Gastroesophageal sphincter (tissue), 4 donors: ENCODE measurements around the gene IL13. TPM values are rescaled to one million over a fixed set of nuclear protein-coding genes. Genes with fewer than 3 reads are reported as not detected.

Experiments used
- ATAC-seq: fragments of 150-250 bp; one replicate; pipeline ENCODE4 v1.9.1; 2016; ENCODE audit warnings: mild to moderate bottlenecking, moderate library complexity
- H3K27ac ChIP-seq, 4 donors: fragments of 200-600 bp; sonication (generic) in 3 of 4; 1 replicate in 3 of 4; 2 replicates in 1 of 4; pipeline ENCODE4 v1.5.1; 2016 to 2019
- H3K27me3 ChIP-seq: fragments of 200-600 bp; sonication (generic); one replicate; pipeline ENCODE4 v1.5.1; 2019
- H3K36me3 ChIP-seq, 2 donors: fragments of 200-600 bp; sonication (generic); one replicate each; pipeline ENCODE4 v1.5.1; 2019; ENCODE audit warnings: control low read depth in 1 of 2
- H3K4me1 ChIP-seq, 3 donors: fragments of 200-600 bp; sonication (generic); 1 replicate in 2 of 3; 2 replicates in 1 of 3; pipeline ENCODE4 v1.5.1; 2016 to 2019; ENCODE audit warnings: control low read depth in 2 of 3
- H3K4me3 ChIP-seq, 2 donors: fragments of 200-600 bp; sonication (generic); one replicate each; pipeline ENCODE4 v1.5.1; 2019; ENCODE audit warnings: mild to moderate bottlenecking in 1 of 2, moderate library complexity in 1 of 2
- H3K9me3 ChIP-seq, 3 donors: fragments of 200-600 bp; sonication (generic); one replicate each; pipeline ENCODE4 v1.5.1; 2017 to 2019; ENCODE audit warnings: control low read depth in 2 of 3
- CTCF ChIP-seq, 4 experiments: fragments of 200-600 bp in 2 of 4; fragments of 450-650 bp in 2 of 4; sonication (generic) in 1 of 4; IDR thresholded peaks; one replicate each; pipeline ENCODE4 v1.5.1; 2017 to 2019; ENCODE audit warnings: antibody characterized with exemption in 4 of 4, mild to moderate bottlenecking in 2 of 4, moderate library complexity in 2 of 4
- EP300 ChIP-seq: sonication (generic); formaldehyde crosslinking; IDR thresholded peaks from one replicate; pipeline ENCODE4 v1.6.1; 2017; ENCODE audit warnings: antibody characterized with exemption, mild to moderate bottlenecking
- POLR2A ChIP-seq, 2 donors: fragments of 450-650 bp; IDR thresholded peaks; one replicate each; pipeline ENCODE4 v1.6.1; 2017; ENCODE audit warnings: antibody characterized with exemption in 2 of 2, mild to moderate bottlenecking in 2 of 2, moderate library complexity in 1 of 2
- POLR2AphosphoS5 ChIP-seq: sonication (generic); formaldehyde crosslinking; IDR thresholded peaks from one replicate; pipeline ENCODE4 v1.6.1; 2017; ENCODE audit warnings: antibody characterized with exemption
- WGBS, 2 donors: methylation state at CpG; one replicate each; pipeline ENCODE4 v1.1.5; 2018; ENCODE audit warnings: low coverage in 1 of 2; 5-methylcytosine and 5-hydroxymethylcytosine counted together
- total RNA-seq, 4 donors: library from RNA; depleted of rRNA; stranded (reverse); fragments of >200 nt; gene quantifications; one replicate each; pipeline ENCODE4 v1.1.0, GENCODE V29; 2016

Gene IL13
- total RNA-seq, 4 donors from 2014 or later = not detected

GRCh38 chr5:132684491-132684890 lies 26.5 kb downstream of the IL13 start:
- Histone ChIP-seq H3K36me3 (no peaks in the 10 kb centered on the region), H3K9me3 (no peaks in the 10 kb centered on the region), H3K4me1 (no peaks in the 10 kb centered on the region), H3K4me3 (no peak overlapping the region), H3K27ac (no peak overlapping the region), H3K27me3 (no peaks in the 10 kb centered on the region)
- 79 to 86% methylated on average over 6 of the region's 6 CpGs for WGBS, 2 donors
- TF ChIP-seq POLR2AphosphoS5 = no peak
- TF ChIP-seq EP300 = no peak
- no peak for TF ChIP-seq CTCF (IDR thresholded peaks at IDR 0.05)
- TF ChIP-seq POLR2A (IDR thresholded peaks at IDR 0.05) = no peak
- ATAC-seq = no peak

- 90 to 91% methylated on average over 12 of the region's 12 CpGs for WGBS, 2 donors
- no peaks in the 10 kb centered on the region for H3K27me3 ChIP-seq
- no peak for TF ChIP-seq POLR2A (IDR thresholded peaks at IDR 0.05)
- TF ChIP-seq EP300 = no peak
- no peak for TF ChIP-seq CTCF (IDR thresholded peaks at IDR 0.05)
- no peak for TF ChIP-seq POLR2AphosphoS5
- H3K36me3 ChIP-seq = peaks cover 0 to 2% of the 10 kb centered on the region in 2 donors
- no peak overlapping the region for H3K27ac ChIP-seq
- H3K4me1 ChIP-seq = no peaks in the 10 kb centered on the region
- no peak for ATAC-seq
- no peak overlapping the region for H3K4me3 ChIP-seq
- H3K9me3 ChIP-seq = no peaks in the 10 kb centered on the region
Observed at GRCh38 chr5:132684922-132685720, 27.1 kb downstream of the IL13 start.

DNA sequence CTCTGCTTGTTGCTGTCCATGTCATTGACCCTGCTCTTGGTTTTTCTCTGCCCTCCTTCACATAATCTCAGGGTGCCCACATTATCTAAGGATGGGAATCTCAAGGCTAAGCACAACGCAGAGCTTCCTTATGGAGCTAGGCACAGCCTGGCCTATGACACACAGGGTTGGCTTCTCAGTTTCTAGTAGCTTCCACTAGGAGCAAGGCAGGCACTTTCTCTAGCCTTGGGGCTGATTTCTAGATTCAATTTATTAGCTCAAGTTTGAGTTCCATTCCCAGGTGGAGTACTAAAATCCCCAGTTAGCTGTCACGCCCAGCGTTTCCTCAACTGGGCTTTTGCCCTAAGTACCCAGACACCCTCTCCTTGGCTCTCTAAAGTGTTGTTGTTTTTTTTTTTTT lies 28.2 kb downstream of the IL13 start:
- H3K4me3 ChIP-seq = no peak overlapping the region
- no peak overlapping the region for H3K27ac ChIP-seq
- H3K4me1 ChIP-seq = no peaks in the 10 kb centered on the region
- no peak for ATAC-seq
- TF ChIP-seq CTCF (IDR thresholded peaks at IDR 0.05) = no peak
- TF ChIP-seq POLR2A (IDR thresholded peaks at IDR 0.05) = no peak
- no peaks in the 10 kb centered on the region for H3K9me3 ChIP-seq
- no peaks in the 10 kb centered on the region for H3K27me3 ChIP-seq
- 90 to 100% methylated on average over 1 to 3 of the region's 3 CpGs for WGBS, 2 donors
- H3K36me3 ChIP-seq = peaks cover 0 to 5% of the 10 kb centered on the region in 2 donors

GRCh38 chr5:132687995-132688394 lies 30.0 kb downstream of the IL13 start:
- H3K27ac ChIP-seq = no peak overlapping the region
- H3K4me3 ChIP-seq = no peak overlapping the region
- H3K4me1 ChIP-seq = no peaks in the 10 kb centered on the region
- H3K9me3 ChIP-seq = no peaks in the 10 kb centered on the region
- WGBS, 2 donors = 73 to 83% methylated on average over 4 of the region's 5 CpGs
- H3K36me3 ChIP-seq = peaks cover 0 to 5% of the 10 kb centered on the region in 2 donors
- TF ChIP-seq CTCF (IDR thresholded peaks at IDR 0.05) (no peak), POLR2A (IDR thresholded peaks at IDR 0.05) (no peak)
- no peaks in the 10 kb centered on the region for H3K27me3 ChIP-seq
- no peak for ATAC-seq
